SHP77 (cell line): Measurements from ENCODE around the gene TGFBR3L.

ENCODE experiments used
- DNase-seq, 2 experiments: peaks; one replicate each; lab custom pipeline; 2025; lab: John Stamatoyannopoulos, UW

TGFBR3L gene

DNA sequence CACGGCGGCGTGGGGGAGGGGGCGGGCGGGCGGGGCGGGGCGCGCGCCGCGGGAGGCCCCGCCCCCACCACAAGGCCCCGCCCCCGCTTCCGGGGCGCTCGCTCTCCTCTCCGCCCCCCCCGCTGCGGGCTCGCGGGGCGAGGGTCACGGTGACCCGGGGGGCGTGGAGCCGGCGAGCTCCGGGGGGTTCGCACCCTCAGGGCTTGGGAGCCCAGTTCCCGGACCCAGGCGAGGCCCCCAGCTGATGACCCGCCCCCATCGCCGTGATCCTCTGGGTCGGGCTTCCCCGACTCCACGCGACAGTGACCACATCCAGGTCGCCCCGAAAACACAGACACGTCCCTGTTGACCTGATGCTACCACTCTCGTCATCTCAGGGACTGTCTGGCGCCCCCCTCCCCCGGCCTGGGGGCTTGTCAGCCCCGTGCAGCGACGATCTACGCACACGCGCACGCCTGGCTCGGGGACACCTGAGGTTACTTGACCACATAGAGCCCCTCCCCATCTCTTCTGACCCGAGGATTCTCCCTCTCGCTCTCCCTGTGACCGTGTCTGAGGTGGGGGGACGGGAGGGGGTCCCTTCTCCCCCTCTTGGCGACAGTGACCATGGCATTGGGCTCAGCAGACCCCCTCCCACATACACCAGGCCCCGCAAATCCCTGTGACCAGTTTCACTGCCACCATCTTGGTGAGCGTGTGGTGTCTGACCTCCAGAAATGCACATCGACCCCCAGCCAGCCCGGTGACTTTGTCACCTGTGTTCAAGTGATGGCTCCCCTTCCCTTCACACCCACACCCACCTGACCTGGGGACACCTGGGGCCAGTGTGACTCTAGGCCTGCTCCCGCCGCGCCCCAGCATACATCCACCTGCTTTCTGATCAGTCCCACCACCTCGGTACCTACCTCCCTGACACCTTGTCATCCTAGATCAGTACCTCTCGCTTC lies 10.3 kb upstream of the TGFBR3L start:
- DNase-seq: peak in 1 of 2 experiments; percentile 48

DNA sequence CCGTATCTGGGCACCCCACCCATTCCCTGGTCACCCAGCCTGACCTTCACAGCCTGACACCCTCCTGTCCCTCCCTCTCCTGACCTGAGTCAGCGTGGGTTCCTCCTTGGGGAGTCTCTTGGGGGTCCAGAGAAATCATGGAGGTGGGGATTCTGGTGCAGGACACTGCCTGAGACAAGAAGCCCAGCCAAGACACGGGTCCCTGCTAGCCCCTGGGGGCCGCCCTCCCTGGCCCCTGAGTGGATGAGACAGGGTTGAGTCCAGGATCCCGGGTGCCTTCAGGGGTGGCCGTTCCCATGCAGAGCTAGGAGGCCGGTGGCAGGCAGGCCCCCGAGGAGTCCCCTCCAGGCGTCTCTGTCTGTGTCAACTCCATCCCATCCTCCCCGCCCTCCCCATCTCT lies 9.4 kb upstream of the TGFBR3L start:
- no peak for DNase-seq

DNA sequence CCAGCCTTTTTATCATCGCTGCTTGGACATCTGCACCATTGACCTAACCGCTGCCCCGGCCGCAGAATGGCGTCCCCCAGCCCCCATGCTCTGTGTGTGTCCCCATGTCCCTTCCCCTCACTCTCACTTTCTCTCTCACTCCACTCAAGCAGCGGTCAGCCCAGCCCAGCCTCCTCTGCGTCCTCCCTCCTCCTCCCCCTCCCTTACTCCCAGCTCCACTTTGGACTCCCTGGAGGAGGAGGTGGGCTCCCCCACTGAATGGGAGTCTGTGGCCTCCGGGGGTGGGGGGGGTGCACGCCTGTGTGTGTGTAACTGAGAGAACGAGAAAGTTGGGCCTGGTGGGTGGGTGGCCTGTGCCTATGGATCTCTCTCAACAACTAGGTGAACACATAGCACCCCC lies 8.8 kb upstream of the TGFBR3L start:
- no peak for DNase-seq

DNA sequence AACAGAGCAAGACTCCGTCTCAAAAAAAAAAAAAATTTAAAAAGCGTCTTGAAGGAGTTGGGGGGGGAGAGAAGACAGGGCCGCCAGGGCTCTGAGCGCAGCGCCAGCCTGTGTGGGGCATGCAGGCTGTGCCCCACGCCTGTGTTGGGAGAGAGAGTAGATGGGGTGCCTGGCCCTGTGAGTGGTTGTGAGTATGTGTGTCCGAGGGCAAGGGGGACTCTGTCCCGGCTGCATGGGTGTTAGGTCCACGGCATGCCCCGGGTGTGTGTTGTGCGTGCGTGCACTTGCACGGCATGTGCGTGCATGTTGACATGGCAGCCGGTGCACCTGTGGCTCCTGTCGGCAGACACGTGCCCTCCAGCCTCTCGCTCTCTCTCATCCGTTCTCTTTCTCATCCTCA lies 7.5 kb upstream of the TGFBR3L start:
- no peak for DNase-seq

DNA sequence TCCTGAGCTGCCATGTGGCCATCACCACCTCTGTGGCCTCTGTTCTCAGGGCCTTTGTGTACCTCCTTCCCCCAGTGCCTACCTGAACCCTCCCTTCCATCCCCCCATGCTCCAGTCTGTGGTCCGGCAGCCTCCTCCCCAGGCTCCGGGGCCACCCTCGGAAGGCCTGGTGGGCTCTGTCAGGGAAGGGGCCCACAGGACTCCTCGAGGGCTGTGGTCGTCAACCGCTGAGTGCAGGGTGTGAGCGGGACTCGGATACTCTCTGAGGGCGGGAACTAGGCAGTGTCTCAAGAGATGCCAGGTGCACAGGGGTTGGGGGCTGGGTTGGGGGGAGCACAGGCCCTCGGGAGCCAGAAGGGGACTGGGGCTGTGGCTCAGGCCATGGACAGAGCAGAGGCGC lies 7.1 kb upstream of the TGFBR3L start:
- no peak for DNase-seq

DNA sequence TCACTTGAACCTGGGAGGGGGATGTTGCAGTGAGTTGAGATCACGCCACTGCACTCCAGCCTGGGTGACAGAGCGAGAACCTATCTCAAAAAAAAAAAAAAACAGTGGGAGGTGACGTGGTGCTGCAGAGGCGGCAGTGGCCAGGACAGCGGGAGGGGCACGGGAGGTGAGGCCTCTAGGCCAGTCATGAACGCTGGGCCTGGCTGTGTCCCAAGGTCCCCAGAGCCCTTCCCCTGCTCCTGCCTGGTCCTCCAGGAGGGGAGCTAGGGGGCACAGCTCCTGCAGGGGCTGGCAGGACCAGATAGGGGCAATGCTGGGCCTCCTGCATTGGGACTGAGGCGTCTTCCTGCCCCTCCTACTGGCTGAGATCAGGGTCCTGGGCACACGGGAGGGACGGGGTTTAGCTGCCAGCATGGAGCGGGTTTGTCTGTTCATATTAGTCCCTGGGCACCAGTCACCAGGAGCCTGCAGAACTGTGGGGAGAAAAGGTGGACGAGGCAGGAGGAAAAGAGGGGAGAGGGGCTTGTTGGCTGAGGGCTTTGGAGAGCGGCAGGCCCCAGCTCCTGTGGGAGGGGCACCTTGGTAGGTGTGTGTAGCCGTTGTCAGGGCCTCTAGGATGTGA lies 6.4 kb upstream of the TGFBR3L start:
- no peak for DNase-seq

DNA sequence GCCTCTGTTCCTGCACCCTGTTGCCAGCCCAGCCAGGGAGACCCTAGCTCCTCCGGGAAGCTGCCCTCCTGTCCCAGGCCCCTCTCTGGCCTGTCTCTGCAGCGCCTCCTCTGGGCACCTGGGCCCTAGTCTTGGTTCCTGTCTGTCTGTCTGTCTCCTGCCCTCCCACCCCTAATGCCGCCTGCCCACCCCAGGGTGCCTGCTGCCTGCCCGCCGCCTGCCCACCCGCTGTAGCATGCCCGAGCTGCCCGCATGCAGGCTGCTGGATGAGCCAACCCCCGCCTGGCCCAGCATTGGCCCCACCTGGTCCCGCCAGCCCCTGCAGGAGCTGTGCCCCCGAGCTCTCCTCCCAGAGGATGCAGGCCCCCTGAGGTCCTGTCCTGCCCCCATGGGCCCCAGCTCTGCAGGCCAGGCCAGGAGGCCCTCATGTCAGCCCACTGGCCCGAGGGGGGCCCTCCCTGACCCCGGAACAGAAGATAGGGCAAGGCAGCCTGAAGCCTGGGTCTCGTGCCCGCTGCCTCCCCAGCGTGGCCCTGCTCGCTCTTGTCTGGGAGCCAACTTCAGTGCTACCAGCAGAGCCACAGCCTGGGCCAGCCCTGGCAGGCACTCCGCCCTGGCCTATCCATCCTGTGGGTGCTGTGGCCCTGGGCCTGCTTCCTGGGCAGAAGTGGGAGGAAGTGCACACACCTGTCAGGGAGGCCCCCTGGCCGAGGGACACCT lies 5.7 kb upstream of the TGFBR3L start:
- no peak for DNase-seq

DNA sequence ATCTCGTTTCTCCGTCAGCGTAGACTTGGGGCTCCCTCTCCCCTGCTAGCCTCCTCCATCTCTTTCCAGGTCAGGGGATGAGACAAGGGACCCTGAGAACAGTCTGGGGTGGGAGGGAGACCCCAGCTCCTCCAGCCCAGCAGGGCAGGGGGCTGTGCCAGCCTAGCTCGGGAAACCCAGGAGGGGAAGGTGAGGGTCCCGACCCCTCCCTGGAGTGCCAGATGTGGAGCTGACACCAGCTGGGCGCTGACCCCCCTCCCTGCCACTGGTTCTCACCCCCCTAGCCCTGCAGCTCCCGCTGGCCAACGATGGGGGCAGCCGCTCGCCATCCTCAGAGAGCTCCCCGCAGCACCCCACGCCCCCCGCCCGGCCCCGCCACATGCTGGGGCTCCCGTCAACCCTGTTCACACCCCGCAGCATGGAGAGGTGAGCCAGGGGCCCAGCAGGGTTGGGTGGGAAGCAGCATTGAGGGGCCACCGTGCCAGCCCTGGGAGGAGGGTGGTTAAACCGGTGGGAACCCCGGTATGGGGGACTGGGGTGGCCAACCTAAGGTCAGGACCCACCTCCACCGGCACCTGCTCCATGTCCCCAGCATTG lies 5.1 kb upstream of the TGFBR3L start:
- no peak for DNase-seq

DNA sequence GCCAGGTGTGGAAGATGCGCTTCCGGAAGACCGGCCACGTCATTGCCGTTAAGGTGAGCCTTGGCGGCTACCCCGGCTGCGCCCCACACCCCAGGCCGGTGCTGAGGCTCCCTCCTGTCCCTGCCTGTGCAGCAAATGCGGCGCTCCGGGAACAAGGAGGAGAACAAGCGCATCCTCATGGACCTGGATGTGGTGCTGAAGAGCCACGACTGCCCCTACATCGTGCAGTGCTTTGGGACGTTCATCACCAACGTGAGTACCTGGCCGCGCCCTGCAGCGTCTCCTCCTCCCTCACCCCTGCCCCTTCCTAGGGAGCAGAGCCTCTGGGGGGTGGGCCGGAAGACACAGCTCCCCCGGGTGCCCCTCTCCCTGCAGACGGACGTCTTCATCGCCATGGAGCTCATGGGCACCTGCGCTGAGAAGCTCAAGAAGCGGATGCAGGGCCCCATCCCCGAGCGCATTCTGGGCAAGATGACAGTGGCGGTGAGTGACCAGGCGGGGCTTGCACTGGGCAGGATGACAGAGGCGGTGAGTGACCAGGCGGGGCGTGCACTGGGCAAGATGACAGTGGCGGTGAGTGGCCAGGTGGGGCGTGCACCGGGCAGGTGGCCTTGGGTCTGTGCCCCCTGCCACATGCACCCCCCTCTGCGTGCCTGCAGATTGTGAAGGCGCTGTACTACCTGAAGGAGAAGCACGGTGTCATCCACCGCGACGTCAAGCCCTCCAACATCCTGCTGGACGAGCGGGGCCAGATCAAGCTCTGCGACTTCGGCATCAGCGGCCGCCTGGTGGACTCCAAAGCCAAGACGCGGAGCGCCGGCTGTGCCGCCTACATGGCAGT lies 4.1 kb upstream of the TGFBR3L start:
- DNase-seq: no peak

DNA sequence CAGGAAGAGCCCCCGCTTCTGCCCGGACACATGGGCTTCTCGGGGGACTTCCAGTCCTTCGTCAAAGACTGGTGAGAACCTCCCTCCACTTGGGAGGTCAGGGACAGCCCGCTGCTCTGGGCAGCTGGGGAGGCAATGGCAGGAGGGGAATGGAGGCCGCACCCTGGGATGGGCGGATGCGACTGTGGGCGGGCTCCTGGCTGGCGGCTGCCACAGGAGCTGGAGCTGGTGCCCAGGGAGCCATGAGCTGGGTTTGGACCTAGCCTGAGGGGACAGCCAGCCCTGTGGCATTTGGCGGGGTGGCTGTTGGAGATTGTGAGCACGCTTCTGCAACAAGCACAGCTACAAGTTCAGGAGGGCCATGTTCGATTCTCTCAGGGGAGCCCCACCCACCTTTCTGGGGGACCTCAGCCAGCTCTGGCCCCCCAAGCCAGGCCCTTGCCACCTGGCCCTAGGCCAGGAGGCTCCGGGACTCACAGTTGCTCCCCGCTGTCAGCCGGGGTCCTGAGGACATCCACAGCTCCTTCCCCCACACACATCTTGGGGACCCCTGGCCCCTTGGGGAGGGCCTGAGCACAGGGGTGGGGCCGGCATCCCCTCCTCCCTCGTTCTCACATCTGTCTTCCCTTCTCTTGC lies 3.0 kb upstream of the TGFBR3L start:
- DNase-seq: no peak

DNA sequence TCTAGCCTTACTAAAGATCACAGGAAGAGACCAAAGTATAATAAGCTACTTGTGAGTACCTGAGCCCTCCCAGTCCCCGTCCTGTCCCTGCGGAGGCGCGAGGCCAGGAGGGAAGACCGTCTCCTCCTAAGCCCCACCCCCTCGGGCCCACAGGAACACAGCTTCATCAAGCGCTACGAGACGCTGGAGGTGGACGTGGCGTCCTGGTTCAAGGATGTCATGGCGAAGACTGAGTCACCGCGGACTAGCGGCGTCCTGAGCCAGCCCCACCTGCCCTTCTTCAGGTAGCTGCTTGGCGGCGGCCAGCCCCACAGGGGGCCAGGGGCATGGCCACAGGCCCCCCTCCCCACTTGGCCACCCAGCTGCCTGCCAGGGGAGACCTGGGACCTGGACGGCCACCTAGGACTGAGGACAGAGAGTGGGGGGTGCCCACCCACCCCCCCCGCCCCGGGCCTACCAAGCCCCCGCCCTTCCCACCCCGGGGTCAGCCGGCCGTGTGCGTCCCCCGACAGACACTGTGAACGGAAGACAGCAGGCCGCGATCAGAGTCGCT lies 2.4 kb upstream of the TGFBR3L start:
- DNase-seq: no peak

DNA sequence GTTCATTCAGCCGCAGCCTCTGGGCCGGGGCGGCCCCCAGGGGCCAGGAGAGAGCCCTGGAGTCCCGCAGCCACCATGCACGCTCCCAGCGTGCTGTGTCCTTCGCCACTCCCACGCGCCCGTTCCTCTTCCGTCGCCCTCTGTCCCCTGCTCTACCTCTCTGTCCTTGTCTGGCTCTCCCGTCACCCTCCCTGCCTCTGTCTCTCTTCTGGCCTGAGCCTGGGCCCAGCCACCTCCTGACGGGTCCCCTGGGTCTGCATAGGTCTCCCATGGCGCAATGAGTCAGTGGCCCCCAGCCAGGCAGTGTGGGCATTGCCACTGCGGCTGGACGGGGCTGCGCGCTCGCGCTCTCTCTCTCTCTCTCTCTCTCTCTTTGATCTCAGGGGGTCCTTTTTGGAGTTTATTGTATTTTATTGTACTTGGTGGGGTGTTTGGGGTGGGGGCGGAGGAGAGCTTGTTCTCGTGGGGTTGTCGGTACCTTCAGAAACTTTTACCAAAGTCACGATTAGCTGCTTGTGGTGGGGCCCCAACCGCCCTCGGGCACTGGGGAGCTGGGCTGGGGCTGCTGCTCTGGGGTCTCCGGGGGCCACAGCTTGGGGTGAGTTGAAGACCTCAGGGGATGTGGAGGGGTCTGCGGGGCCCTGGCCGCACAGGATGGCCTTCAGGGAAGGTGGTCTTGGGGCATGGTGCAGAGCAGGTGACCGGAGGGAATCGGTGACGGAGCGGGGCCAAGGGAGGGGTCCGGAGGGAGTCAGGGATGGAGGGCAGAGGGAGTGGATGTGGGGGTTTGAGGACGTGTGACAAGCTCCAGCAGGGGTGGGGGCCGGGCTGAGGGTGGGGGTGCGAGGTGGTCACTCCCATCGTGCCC lies 1.7 kb upstream of the TGFBR3L start:
- no peak for DNase-seq

DNA sequence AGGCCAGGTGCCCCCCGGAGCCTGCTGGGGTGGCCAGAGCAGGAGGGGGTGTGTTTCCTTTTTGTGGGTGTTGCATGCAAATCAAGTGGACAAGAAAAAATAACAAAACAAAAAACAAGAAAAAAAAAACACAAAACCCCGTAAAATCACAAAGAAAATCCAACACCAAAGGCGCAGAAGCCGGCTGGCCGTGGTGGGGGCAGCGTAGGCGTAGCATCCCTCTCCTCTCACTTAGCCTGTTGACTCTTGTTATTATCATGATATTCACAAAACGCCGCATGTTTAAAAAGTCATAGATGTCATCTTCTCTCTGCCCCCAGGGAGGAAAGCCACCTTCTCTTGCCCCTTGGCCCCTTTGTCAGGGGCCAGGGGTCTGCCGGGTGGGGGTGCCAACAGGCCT lies 978 bp upstream of the TGFBR3L start:
- no peak for DNase-seq

DNA sequence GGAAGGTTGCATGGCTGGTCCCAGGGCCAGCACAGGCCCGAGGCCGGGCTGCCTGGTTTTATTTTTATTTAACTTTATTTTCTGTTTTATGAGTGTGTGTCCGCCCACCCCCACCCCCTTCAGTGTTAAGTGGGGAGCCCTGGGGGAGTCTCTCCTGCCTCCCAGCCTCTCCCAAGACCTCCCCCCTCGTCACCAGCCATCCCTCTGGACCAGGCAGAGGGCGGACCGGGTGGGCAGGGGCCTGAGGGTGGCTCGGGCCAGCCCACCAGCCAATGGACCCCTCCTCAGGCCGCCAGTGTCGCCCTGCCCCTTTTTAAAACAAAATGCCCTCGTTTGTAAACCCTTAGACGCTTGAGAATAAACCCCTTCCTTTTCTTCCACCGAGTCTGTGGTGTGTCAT lies 531 bp upstream of the TGFBR3L start:
- no peak for DNase-seq

DNA sequence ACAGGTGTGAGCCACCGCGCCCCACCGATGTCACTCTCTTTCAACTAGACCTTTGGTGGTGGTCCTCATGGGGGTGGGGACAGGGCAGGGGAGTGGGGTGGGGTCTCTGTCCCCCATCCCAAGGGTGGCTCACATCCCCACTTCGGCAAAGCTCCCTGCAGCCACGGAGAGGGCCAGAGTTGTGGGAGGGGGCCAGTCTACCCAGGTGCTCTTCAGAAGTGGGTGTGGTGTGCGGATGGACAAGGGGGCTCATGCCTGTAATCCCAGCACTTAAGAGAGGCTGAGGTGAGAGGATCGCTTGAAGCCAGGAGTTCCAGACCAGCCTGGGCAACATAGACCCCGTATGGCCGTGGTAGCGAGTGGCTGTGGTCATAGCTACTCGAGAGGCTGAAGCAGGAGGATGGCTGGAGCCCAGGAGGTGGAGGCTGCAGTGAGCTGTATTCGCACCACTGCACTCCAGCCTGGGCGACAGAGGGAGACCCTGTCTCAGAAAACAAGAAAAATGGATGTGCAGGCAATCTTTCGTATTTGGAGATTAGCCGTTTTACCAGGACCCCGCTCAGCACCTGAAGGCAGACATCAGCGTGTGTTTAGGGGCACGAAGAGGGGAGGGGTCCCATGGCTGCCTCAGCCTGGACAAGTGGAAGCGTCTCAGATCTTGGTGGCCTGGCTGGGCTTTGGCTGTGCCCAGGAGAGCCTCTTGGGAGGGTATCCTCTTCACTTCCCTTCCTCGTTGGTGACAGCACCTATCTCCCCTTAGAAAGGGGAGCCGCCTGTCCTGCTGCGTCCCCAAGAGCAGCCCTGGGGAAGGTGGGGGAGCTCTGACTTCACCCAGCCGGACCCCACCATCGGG lies 846 bp downstream of the TGFBR3L start:
- no peak for DNase-seq

DNA sequence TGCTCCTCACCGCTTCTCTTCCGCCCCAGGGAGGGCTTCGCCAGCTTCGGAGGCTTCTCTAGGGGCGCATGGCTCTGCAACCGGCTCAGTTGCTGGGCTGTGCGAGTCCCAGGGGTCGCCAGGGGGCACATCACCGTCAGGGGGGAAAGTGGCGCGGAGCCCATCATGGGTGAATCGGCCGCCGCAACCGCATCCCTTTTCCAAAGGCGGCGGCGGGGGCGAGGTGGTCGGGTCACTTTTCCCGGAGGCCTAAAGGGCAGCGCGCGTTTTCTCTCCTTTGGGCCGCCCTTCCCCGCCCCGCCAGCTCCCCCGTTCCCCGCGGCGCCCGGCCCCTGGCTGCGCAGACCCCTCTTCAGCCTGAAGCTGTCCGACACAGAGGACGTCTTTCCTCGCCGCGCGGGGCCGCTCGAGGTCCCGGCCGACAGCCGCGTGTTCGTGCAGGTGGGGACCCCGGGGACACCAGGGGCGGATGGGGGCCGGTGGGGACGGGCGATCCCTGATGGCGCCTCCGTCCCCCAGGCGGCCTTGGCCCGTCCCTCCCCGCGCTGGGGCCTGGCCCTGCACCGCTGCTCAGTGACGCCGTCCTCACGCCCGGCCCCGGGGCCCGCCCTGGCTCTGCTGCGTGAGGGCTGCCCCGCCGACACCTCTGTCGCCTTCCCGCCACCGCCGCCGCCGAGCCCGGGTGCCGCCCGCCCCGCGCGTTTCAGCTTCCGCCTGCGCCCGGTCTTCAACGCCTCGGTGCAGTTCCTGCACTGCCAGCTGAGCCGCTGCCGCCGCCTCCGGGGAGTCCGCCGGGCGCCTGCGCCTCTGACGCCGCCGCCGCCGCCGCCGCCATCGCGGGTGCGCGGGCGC lies 1.7 kb downstream of the TGFBR3L start:
- DNase-seq: peak in 1 of 2 experiments; percentile 34

DNA sequence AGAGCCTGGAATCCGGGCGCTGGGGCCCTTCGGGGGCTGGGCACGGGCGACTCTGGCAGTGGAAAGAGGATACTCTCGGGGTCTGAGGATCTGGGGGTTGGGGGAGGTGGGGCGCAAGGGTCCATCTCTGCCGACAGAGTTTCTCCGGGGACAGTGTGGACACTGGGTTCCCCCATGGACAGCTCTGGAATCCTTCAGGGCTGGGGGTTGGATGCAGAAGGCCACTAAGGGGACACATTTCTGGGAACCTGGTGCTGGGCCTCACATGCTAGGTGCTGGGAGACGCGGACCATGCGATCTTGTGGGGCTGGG lies 2.3 kb downstream of the TGFBR3L start:
- no peak for DNase-seq
